ENCODE results near the gene TRIM62.
"Not testable (repeated sequence)": the region's sequence is repeated elsewhere in the genome, so short reads cannot be mapped to it uniquely, and the experiment has no call there.

The TRIM62 gene

GRCh38 chr1:33158366-33158765 is 23.5 kb downstream of the TRIM62 start:
- DNase-seq: no peak

- DNase-seq: no peak
Measured at GRCh38 chr1:33157131-33157530, 24.7 kb downstream of the TRIM62 start.

GRCh38 chr1:33155877-33156538 is 25.8 kb downstream of the TRIM62 start:
- DNase-seq: no peak

DNA sequence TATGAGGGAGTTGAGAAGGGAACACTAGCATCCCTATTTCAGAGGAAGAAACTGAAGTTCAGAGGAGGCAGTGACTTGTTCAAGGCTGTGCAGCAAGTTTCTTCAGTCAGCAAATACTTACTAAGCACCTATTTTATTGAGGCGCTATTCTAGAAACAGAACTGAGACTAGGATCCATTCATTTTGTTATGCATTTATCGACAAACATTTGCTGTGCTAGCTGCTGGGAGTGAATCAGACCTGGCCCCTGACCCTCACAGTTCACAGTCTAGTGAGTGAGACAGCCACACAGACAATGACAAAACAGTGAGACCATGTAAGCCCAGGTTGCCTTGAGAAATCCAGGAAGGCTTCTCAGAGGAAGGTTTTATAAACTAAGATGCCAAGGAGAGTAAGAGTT is 28.2 kb downstream of the TRIM62 start:
- no peak for DNase-seq

- DNase-seq: peak; percentile 16 to 55 (median 49)
Measured at GRCh38 chr1:33152685-33153432, 29.0 kb downstream of the TRIM62 start.

DNA sequence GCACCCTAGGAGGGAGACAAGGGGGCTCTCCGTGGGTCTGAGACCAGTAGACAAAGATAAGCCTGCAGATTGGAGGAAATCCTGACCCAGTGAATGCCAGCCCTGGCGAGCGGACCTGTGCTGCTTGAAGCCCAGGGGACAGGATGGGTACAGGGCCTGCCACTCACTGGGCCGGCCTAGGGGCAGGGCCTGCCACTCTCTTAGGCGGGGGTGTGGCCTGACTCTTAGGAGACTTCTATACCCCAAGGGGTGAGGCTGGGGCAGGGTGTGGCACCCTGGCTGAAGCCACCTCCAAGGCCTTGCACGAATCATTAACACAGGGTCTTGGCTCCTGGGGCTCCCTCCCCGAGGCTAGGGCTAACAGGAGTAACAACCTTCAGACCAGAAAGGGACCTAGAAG is 30.7 kb downstream of the TRIM62 start:
- DNase-seq: no peak

DNA sequence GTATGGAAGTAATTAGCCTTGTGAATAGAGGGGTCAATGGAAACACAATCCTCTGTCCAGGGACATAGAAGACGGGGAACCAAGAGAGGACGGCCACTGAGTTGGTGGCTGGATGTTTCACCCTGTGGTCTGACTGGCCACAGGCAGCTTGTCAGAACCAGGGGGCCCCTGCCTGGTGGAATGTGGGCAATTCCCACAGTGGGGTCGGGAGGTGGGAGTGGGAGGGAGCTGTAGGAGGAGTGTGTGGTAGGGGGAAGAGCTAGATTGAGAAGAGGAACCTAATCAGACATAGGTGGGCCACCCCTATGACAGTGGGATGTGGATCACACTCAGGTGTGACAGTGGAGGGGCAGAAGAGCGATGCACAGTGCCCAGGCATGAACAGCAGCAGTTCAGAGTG is 31.3 kb downstream of the TRIM62 start:
- DNase-seq: no peak

- peak in 1 of 3 experiments; percentile 6 for DNase-seq
Measured at GRCh38 chr1:33149453-33150190, 32.2 kb downstream of the TRIM62 start.

DNA sequence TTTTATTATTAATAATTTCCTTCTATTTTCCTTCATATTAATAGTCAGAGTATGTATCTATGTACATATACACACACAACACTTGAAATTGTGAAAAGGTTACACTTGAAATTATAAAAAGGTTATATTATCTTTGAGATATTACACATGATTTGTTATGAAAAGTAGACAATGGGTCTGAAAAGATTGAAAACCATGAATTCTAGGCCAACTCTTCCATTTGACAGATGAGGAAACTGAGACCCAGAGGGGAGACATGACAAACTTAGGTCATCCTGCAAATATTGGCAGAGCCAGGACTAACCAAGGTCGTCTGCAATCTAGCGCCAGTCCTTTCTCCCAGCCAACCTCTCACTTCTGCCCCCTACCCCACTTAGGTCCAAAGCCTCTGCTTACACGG is 33.2 kb downstream of the TRIM62 start:
- DNase-seq: no peak

GRCh38 chr1:33147997-33148314 is 33.9 kb downstream of the TRIM62 start:
- DNase-seq: peak in 1 of 3 experiments; percentile 8

GRCh38 chr1:33147275-33147996 is 34.4 kb downstream of the TRIM62 start:
- no peak for DNase-seq

- no peak for DNase-seq
Measured at GRCh38 chr1:33146003-33146402, 35.8 kb downstream of the TRIM62 start.

DNA sequence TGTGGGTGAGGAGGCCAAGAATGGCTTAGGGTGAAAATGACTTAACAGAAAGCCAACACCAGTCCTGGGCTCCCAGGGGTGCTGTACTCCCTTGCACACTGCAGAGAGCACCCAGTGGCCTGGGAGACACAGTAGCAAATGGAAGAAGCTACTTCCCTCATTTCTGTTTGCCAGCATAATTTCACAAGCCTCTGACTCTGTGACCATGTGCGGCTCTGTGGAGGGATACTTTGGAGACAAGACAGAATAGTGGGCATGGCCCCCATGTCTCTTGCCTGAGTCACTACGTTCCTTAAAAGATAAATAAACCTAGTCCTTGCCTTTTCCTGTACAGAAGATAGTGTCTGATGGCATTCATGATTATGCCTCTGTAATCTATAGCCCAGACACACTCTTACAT is 38.1 kb downstream of the TRIM62 start:
- no peak for DNase-seq

GRCh38 chr1:33143176-33143575 is 38.7 kb downstream of the TRIM62 start:
- DNase-seq: no peak

DNA sequence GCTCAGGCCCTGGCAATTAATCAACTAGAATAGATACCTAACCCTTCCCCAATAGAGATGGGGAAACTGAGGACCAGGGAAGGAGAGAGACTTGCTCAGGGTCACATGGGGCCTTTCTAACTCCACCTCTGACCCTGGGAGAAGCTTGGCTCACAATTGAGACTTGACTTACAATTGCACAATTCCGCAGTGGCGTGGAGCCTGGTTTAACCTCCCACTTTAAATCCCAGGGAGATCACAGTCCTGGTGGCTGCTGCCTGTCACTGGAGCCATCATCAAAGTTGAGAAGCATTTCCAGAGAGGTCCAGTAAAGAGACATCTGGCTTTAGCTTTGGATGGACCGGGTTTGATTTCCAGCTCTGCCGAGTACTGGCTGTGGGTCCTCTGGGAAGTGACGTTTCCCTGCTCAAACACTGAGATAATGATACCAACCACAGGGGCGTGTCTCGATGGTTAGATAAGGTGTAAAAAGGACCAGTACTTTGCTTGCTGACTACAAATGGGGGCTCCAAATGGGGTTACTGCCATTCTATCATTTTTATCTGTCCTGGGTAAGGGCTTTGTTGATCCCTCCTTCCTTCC is 39.3 kb downstream of the TRIM62 start:
- DNase-seq: no peak

DNA sequence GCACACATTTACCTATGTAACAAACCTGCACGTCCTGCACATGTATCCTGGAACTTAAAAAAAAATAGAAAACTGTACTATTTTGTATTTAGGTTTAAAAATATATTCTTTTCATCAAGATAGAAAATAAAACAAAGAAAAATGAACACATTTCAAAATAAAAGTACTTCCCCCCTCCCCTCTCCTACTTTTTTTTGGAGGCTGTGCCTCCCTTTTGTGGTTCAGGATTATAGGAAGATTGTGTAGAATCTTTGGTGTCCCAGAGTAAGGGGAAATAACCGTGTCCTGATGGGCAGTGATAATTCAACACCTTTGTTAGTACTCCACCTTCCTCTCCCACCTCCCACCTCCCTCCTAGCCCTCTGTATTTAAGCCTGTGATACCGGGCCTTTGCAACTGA is 40.1 kb downstream of the TRIM62 start:
- DNase-seq: no peak

DNA sequence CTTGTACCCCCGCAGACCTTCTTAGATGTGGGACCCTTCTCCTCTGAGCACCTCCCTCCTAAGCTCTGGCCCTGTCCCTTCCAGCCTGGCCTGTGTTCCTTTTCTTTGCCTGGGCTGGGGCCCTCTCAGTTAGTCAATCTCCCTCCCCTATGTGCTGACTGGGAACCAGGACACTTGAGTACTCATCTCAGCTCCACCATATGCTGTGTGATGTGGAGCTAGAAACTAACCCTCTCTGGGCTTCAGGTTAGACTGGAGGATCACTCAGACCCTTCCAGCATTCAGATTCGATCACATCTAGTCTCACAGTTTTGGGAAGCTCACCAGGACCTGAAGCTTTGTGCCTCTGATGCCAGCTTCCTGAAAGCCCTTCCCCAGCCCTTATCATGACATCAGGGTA is 40.6 kb downstream of the TRIM62 start:
- no peak for DNase-seq

- peak in 1 of 3 experiments; percentile 32 for DNase-seq
Measured at GRCh38 chr1:33140153-33141149, 41.4 kb downstream of the TRIM62 start.

DNA sequence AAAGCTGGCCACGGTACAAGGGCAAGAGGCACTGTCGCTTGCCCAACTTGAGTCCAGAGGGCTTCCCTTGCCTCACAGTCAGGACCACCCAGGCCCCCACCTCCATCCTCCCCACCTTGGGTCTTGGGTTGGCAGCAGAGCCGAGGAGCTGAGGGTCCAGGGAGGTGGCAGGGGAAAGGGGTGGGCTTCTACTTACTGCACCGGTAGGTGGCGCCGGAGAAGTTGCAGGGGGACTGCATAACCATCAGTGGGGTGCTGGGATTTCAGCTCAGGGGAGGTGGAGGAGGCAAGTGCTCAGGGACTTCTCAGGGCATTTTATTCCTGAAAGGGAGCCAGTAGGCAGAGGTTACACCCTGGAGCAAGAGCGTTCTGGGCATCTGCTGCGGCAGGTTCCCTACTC is 44.0 kb downstream of the TRIM62 start:
- DNase-seq: peak in 1 of 3 experiments; percentile 4

- not testable (repeated sequence) for DNase-seq
Measured at GRCh38 chr1:33136041-33136440, 45.8 kb downstream of the TRIM62 start.

GRCh38 chr1:33133478-33134105 is 48.3 kb downstream of the TRIM62 start:
- DNase-seq: no peak

Data from NCI-H1417 (cell line).